CD14-positive monocyte (primary cell): ENCODE measurements around the gene RAB6B. TPM values are rescaled to one million over a fixed set of nuclear protein-coding genes. Genes with fewer than 3 reads are reported as not detected.

Experiments used
- DNase-seq, 3 donors: peaks; one replicate each; pipeline ENCODE4 v3.0.0-alpha.2; 2011 to 2022
- H2AFZ ChIP-seq: 2 replicates; pipeline ENCODE4 v1.6.0; 2012; ENCODE audit warnings: mild to moderate bottlenecking, low read depth, low read length, inconsistent platforms; ENCODE audit not compliant: insufficient read depth, poor library complexity, severe bottlenecking
- H3K27ac ChIP-seq, 2 donors: 1 replicate in 1 of 2; 2 replicates in 1 of 2; pipeline ENCODE4 v1.5.1; 2012 to 2013; ENCODE audit warnings: low read length in 2 of 2, control low read depth in 1 of 2, inconsistent platforms in 1 of 2, low read depth in 1 of 2, mild to moderate bottlenecking in 1 of 2
- H3K27me3 ChIP-seq, 2 donors: one replicate each; pipeline versions ENCODE4 v1.6.0 to v1.6.1; 2011 to 2013; ENCODE audit warnings: low read length in 2 of 2; ENCODE audit not compliant: control insufficient read depth in 2 of 2, insufficient read depth in 2 of 2
- H3K36me3 ChIP-seq, 2 donors: replicated peaks in 1 of 2; 1 replicate in 1 of 2; 2 replicates in 1 of 2; pipeline versions ENCODE4 v1.5.1 to v1.6.1; 2012 to 2013; ENCODE audit warnings: low read length in 2 of 2, control low read depth in 1 of 2, inconsistent platforms in 1 of 2, mild to moderate bottlenecking in 1 of 2; ENCODE audit not compliant: insufficient read depth in 2 of 2, control insufficient read depth in 1 of 2
- H3K4me1 ChIP-seq, 2 donors: 1 replicate in 1 of 2; 2 replicates in 1 of 2; pipeline versions ENCODE4 v1.5.1 to v1.6.1; 2012 to 2013; ENCODE audit warnings: low read length in 2 of 2, control low read depth in 1 of 2, inconsistent platforms in 1 of 2, mild to moderate bottlenecking in 1 of 2, moderate library complexity in 1 of 2; ENCODE audit not compliant: insufficient read depth in 2 of 2, control insufficient read depth in 1 of 2
- H3K4me2 ChIP-seq: replicated peaks from 2 replicates; pipeline ENCODE3; 2012; ENCODE audit warnings: low read length, moderate library complexity, mild to moderate bottlenecking; ENCODE audit not compliant: poor library complexity, severe bottlenecking; ENCODE audit errors: extremely low read depth
- H3K4me3 ChIP-seq, 3 experiments: fragments of 200-600 bp in 1 of 3; sonication (generic) in 1 of 3; replicated peaks in 1 of 3; 1 replicate in 2 of 3; 2 replicates in 1 of 3; pipeline ENCODE4 v1.5.1; 2011 to 2013; ENCODE audit warnings: low read length in 3 of 3, mild to moderate bottlenecking in 3 of 3, control low read depth in 2 of 3, low read depth in 2 of 3, inconsistent platforms in 1 of 3, moderate library complexity in 1 of 3
- H3K79me2 ChIP-seq: 2 replicates; pipeline ENCODE4 v1.6.0; 2012; ENCODE audit warnings: mild to moderate bottlenecking, control low read depth, inconsistent platforms, low read length, moderate library complexity; ENCODE audit not compliant: insufficient read depth
- H3K9ac ChIP-seq: 2 replicates; pipeline ENCODE4 v1.6.0; 2017; ENCODE audit warnings: low read length, mild to moderate bottlenecking; ENCODE audit not compliant: insufficient read depth, poor library complexity, severe bottlenecking
- H3K9me3 ChIP-seq, 2 donors: replicated peaks in 1 of 2; 1 replicate in 1 of 2; 2 replicates in 1 of 2; pipeline versions ENCODE4 v1.5.1 to v1.6.1; 2012 to 2013; ENCODE audit warnings: low read length in 2 of 2, control low read depth in 1 of 2; ENCODE audit not compliant: control insufficient read depth in 1 of 2, insufficient read depth in 1 of 2
- H4K20me1 ChIP-seq: 2 replicates; pipeline ENCODE4 v1.6.0; 2012; ENCODE audit warnings: mild to moderate bottlenecking, low read length, control low read depth, moderate library complexity; ENCODE audit not compliant: insufficient read depth
- H3K27ac Mint-ChIP-seq, 7 donors: one replicate each; pipeline ENCODE4 v1.8.0; 2020; ENCODE audit warnings: mild to moderate bottlenecking in 7 of 7, mixed read lengths in 7 of 7, moderate library complexity in 6 of 7, inconsistent platforms in 2 of 7
- H3K27me3 Mint-ChIP-seq, 3 donors: one replicate each; pipeline ENCODE4 v1.8.0; 2021 to 2022; ENCODE audit warnings: low read depth in 3 of 3, mild to moderate bottlenecking in 3 of 3, mixed read lengths in 3 of 3, moderate library complexity in 3 of 3, inconsistent platforms in 1 of 3
- H3K36me3 Mint-ChIP-seq, 2 donors: one replicate each; pipeline ENCODE4 v1.8.0; 2020; ENCODE audit warnings: mixed read lengths in 2 of 2, inconsistent platforms in 1 of 2, mild to moderate bottlenecking in 1 of 2
- H3K4me1 Mint-ChIP-seq: one replicate; pipeline ENCODE4 v1.8.0; 2020; ENCODE audit warnings: mild to moderate bottlenecking, mixed read lengths
- H3K4me3 Mint-ChIP-seq, 2 donors: one replicate each; pipeline ENCODE4 v1.8.0; 2020; ENCODE audit warnings: mild to moderate bottlenecking in 2 of 2, mixed read lengths in 2 of 2, moderate library complexity in 1 of 2
- H3K9me3 Mint-ChIP-seq, 7 donors: one replicate each; pipeline ENCODE4 v1.8.0; 2020 to 2022; ENCODE audit warnings: mixed read lengths in 7 of 7, mild to moderate bottlenecking in 6 of 7, moderate library complexity in 6 of 7, inconsistent platforms in 2 of 7
- WGBS: methylation state at CpG from one replicate; pipeline ENCODE4 v1.1.5; 2013; ENCODE audit warnings: missing lambda C conversion rate; ENCODE audit not compliant: insufficient coverage; 5-methylcytosine and 5-hydroxymethylcytosine counted together
- intact Hi-C, 2 donors: fragments of 100-400 bp; cut with micrococcal nuclease; formaldehyde crosslinking; loops; one replicate each; pipeline versions ENCODE4 v1.15.0 to v1.15.1; 2023
- polyA plus RNA-seq, 3 donors: library from polyadenylated mRNA; depleted of rRNA in 1 of 3; unstranded in 2 of 3; stranded (reverse) in 1 of 3; fragments of 300-500 nt in 2 of 3; fragments of >200 nt in 1 of 3; fragmentation: Illumina TruSeq in 2 of 3; gene quantifications; 1 replicate in 2 of 3; 2 replicates in 1 of 3; pipeline ENCODE4 v1.2.3, GENCODE V29; 2012 to 2021
- TF ChIP-seq, protein P1 (sequence below): fragments of 200-600 bp; IDR thresholded peaks from one replicate; pipeline ENCODE4 v1.8.0; 2022; ENCODE audit warnings: antibody characterized with exemption, mild to moderate bottlenecking

Gene RAB6B
- polyA plus RNA-seq, 3 donors = 0.46 TPM; not detected in 2

DNA sequence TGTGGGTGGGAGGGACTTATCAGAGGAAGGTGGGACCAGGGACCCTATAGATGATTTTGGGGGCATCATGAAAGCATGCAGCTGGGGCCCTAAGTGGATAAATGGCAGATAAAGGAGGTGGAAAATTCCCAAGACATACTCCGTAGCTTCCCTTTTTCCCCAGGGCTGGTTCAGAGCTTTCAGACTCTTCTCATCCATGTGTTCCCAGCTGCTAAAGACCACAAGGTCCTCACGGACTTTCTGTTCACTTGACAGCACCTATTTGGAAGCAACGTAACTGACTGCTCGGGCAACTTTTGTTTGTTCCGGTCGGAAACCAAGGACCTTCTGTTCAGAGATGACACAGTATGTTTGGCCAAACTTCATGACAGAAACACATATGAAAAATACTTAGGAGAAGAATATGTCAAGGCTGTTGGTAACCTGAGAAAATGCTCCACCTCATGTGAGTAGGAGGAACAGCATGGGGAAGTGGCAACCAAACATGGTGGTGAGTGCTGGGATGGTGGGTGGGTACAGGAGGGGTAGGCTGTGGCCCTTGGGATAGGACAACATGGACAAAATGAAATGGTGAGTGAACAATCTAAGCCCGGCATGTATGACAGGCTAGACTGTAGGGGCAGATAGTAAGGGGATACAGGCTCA lies 118.8 kb downstream of the RAB6B start:
- Histone ChIP-seq H3K79me2 (no peaks in the 10 kb centered on the region), H2AFZ (no peak overlapping the region), H3K9me3 (peaks cover 0 to 2% of the 10 kb centered on the region in 2 donors), H3K4me1 (no peaks in the 10 kb centered on the region), H4K20me1 (no peaks in the 10 kb centered on the region), H3K27ac (no peak overlapping the region), H3K36me3 (no peaks in the 10 kb centered on the region), H3K27me3 (no peaks in the 10 kb centered on the region), H3K4me2 (no peak overlapping the region), H3K9ac (no peak overlapping the region), H3K4me3 (no peak overlapping the region)
- intact Hi-C loops = no loop called here
- Mint-ChIP-seq H3K9me3 (peaks cover 0 to 5% (median 0%) of the 10 kb centered on the region in 7 donors), H3K27ac (no peak overlapping the region), H3K27me3 (peaks cover 6 to 10% (median 7%) of the 10 kb centered on the region in 3 donors), H3K4me1 (no peaks in the 10 kb centered on the region), H3K36me3 (no peaks in the 10 kb centered on the region), H3K4me3 (no peak overlapping the region)
- DNase-seq = no peak
- TF ChIP-seq, protein P1, sequence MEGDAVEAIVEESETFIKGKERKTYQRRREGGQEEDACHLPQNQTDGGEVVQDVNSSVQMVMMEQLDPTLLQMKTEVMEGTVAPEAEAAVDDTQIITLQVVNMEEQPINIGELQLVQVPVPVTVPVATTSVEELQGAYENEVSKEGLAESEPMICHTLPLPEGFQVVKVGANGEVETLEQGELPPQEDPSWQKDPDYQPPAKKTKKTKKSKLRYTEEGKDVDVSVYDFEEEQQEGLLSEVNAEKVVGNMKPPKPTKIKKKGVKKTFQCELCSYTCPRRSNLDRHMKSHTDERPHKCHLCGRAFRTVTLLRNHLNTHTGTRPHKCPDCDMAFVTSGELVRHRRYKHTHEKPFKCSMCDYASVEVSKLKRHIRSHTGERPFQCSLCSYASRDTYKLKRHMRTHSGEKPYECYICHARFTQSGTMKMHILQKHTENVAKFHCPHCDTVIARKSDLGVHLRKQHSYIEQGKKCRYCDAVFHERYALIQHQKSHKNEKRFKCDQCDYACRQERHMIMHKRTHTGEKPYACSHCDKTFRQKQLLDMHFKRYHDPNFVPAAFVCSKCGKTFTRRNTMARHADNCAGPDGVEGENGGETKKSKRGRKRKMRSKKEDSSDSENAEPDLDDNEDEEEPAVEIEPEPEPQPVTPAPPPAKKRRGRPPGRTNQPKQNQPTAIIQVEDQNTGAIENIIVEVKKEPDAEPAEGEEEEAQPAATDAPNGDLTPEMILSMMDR = no peak
- WGBS = 100% methylated on average over 2 of the region's 7 CpGs

DNA sequence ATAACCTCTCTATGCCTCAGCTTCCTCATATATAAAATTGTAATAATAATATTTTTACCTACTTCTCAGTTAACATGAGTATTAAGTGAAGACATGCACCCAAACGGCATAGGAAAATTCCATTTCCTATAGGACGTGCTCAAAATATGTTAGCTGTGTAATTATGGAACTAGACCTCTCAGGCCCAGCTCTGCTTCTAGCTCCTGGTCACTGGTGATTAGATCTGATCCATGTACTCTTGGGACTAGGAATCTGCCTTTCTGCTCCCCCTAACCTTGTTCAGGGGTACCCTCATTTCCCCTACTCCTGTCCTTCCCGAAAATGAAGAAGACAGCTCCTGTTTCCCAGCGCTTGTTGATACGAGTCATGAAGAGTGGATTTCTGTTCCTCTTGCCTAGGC lies 119.8 kb downstream of the RAB6B start:
- peaks cover 3 to 10% (median 4%) of the 10 kb centered on the region in 3 donors for H3K27me3 Mint-ChIP-seq
- peaks cover 0 to 5% (median 0%) of the 10 kb centered on the region in 7 donors for H3K9me3 Mint-ChIP-seq
- no peak overlapping the region for H3K27ac Mint-ChIP-seq
- intact Hi-C loops = no loop called here
- no peaks in the 10 kb centered on the region for H3K36me3 Mint-ChIP-seq
- TF ChIP-seq, protein P1 = no peak
- no peak overlapping the region for H2AFZ ChIP-seq
- H4K20me1 ChIP-seq = no peaks in the 10 kb centered on the region
- no peaks in the 10 kb centered on the region for H3K79me2 ChIP-seq
- 100% methylated on average over 1 of the region's 5 CpGs for WGBS
- no peaks in the 10 kb centered on the region for H3K27me3 ChIP-seq
- H3K4me3 ChIP-seq = no peak overlapping the region
- H3K4me2 ChIP-seq = no peak overlapping the region
- H3K36me3 ChIP-seq = no peaks in the 10 kb centered on the region
- no peaks in the 10 kb centered on the region for H3K4me1 ChIP-seq
- H3K4me3 Mint-ChIP-seq = no peak overlapping the region
- H3K27ac ChIP-seq = no peak overlapping the region
- peaks cover 0 to 2% of the 10 kb centered on the region in 2 donors for H3K9me3 ChIP-seq
- no peak for DNase-seq
- no peaks in the 10 kb centered on the region for H3K4me1 Mint-ChIP-seq
- H3K9ac ChIP-seq = no peak overlapping the region
